HG02973 (cell line): ENCODE results near the gene ASIC2.

ENCODE experiments used
- ATAC-seq: cut with Tn5 transposase; IDR thresholded peaks from one replicate; pipeline ENCODE4 v1.9.1; 2021; ENCODE audit warnings: moderate library complexity; ENCODE audit not compliant: unreplicated experiment

Gene ASIC2

DNA sequence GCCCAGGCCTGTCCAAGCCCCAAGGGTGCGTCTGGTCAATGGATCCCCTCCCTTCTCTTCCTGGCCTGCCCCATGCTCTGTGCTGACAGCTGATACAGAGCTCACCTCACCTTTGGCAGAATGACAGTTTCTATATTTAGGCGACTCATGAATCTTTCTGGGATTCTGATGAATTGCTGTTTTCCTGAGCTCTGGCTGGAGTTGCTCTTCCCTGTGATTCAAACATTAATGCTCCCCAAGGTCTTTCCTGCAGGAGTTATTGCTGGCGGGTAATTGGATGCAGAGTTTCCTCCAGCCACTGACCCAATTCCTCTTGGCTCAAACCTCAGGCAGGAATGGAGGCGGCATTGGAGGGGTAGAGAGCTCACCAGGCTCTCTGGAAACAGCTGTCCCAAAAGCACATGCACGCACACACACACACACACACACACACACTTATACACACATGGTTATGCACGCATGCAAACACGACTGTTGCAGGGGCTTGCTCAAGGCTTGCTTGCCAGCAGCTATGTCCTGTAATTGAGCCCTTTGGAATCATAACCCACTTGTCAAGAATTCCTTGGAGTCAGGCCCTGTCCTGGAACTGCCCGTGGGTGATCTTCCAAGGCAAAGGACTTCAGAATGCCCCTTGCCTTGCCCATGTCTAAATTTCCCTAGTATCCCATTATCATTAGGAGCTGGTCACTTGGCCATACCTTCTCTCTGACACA is 128.8 kb downstream of the ASIC2 start:
- ATAC-seq, result no peak

GRCh38 chr17:33163533-33164168 is 129.4 kb downstream of the ASIC2 start:
- ATAC-seq, result no peak

DNA sequence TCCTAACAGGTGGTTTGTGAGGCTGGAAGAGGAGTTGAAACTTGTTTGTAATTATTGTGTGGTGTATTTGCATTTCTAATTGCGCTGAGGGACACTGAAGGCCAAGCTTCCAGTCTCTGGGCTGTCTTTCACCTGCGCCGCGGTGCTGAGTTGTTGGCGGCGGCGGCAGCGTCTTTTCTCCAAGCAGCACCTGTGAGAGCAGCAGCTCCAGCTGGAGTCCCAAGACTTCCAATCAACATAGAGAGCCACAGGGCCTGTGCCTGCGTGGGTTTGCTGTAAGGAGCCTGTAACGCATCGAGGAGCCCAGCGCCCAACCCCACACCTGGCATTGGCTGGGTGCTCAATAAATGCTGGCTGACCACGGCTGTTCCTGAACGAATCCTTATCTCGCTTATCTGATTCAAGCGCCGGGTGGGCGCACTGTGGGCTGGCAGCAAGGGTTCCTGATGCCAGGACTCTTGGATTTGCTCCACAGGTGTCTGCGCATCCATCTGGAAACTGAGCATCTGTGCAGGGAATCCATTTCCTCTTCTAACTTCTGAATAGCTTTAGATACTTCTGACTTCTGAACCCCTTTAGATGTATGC is 138.1 kb downstream of the ASIC2 start:
- no peak for ATAC-seq

- no peak for ATAC-seq
Observed at GRCh38 chr17:33152783-33153182, 140.3 kb downstream of the ASIC2 start.

DNA sequence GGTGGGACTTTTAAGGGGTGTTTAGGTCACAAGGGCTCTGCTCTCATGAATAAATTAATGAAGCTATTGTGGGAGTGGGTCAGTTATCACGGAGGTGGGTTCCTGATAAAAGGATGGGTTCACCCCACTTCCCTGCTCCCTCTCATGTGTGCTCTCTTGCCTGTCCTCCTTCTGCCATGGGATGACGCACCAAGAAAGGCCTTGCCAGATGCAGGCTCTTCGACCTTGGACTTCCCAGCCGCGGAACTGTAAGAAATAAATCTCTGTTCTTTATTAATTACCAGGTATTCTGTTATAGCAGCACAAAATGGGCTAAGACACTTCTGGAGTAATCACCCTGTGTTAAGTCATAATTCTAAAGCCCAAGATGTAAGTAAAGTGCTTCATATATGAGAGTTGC is 141.5 kb downstream of the ASIC2 start:
- no peak for ATAC-seq

GRCh38 chr17:33145941-33146340 is 147.2 kb downstream of the ASIC2 start:
- no peak for ATAC-seq

GRCh38 chr17:33144837-33145236 is 148.3 kb downstream of the ASIC2 start:
- ATAC-seq, result no peak

- ATAC-seq, result no peak
Observed at GRCh38 chr17:33142705-33143299, 150.3 kb downstream of the ASIC2 start.

DNA sequence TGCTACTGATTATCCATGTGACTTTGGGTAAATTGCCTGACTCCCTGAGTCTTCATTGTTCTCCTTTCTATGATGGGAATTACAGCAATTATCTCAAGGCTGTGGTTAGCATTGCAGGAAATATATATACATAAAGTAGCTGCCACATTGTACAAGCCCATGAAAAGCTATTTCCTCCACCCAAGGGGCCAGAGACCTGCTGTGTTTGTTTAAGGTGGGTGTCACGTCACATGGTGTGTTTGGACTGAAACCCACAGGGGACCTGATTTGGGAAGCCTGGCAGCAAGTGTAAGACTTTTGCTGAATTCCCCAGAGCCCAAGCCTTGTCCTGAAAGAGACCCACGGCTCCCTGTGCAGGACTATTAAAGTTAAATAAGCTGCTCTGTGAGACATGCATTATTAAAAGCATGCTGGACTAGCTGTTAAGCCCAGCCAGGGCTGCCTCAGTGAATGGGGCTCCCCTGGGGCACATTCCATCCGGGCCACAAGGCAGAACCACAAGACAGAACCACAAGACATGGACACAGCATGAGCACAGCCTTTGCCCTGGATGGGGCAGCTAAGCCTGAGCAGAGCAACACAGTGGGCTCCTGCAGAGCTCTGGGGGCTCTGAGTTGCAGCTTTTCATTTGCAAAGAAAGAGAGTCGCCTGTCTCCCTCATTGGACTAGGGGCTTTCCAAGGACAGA is 152.5 kb downstream of the ASIC2 start:
- no peak for ATAC-seq

GRCh38 chr17:33138627-33139026 is 154.5 kb downstream of the ASIC2 start:
- ATAC-seq, result no peak

GRCh38 chr17:33137426-33137825 is 155.7 kb downstream of the ASIC2 start:
- ATAC-seq, result no peak

DNA sequence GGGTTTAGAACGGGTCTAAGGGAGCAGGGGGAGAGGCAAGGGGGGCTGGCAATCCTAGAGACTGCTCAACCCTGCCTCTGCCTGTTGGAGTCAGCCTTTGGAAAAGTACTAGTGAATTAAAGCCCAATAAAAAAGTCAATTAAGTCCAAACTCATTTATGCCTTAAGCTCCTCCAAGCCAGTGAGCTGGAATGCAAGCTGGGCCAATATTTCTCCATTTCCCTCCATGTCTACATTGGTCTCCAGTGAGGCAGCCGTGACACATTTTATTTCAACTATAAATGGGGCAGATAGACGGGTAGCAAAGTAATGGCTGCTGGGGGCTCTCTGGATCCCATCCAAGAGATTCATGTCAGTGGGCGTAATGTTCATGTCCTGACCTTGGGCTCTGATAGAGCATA is 157.4 kb downstream of the ASIC2 start:
- no peak for ATAC-seq

- ATAC-seq, result no peak
Observed at GRCh38 chr17:33131620-33132019, 161.5 kb downstream of the ASIC2 start.

DNA sequence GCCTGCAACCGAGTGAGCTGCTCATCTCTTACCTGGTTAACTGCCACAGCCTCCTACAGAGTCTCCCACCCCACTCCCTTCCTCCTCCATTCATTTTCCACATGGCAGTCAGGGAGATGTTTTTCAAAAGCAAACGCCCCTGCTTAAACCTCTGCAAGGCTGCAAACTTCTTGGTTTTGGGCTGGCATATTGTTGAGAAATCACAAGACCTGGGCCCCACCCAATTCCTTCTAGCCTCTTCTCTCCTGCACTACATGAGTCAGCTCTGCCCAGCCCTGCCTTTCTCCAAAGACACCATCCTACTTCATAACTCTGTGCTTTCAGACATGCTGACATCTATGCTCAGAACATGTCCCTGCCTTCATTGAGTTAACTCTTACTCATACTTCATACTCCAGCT is 165.4 kb downstream of the ASIC2 start:
- ATAC-seq, result no peak

DNA sequence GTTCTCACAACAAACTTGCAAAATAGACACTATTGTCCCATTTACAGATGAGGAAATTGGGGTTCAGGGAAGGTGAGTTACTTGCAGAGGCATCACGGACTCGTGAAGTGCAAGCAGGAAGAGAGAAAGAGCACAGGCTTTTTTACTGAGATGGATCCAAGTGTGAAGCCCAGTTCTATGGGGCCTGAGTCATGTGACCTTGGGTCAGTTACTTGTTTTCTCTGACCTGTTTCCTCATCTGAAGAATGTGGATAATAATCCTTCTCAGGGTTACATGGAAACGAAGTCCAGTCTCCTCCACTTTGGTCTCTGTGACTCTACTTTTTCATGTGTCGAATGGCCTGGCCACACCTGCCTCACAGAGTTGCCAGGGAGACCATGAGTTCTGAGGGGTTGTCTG is 167.0 kb downstream of the ASIC2 start:
- ATAC-seq, result no peak

DNA sequence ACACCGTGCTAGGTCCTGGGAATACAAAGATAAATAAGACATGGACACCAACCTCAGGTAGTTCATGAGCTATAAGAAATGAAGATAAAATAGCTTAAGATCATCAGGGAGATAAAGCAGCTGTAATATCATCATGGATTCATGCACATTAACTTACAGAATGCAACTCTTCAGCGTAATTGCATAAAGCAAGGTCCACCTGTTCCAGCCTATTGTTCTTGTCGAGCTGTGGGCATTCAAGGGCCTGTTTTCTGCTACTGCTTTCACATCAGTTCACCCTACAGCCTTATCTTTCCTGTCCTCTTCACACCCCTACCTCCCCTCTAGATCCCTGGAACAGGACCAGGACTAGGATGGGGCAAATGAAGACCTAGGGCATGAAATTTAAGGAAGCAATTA is 167.5 kb downstream of the ASIC2 start:
- no peak for ATAC-seq

- no peak for ATAC-seq
Observed at GRCh38 chr17:33124871-33125551, 168.1 kb downstream of the ASIC2 start.

GRCh38 chr17:33124185-33124584 is 168.9 kb downstream of the ASIC2 start:
- ATAC-seq, result no peak

GRCh38 chr17:33121756-33122155 is 171.3 kb downstream of the ASIC2 start:
- ATAC-seq, result no peak

DNA sequence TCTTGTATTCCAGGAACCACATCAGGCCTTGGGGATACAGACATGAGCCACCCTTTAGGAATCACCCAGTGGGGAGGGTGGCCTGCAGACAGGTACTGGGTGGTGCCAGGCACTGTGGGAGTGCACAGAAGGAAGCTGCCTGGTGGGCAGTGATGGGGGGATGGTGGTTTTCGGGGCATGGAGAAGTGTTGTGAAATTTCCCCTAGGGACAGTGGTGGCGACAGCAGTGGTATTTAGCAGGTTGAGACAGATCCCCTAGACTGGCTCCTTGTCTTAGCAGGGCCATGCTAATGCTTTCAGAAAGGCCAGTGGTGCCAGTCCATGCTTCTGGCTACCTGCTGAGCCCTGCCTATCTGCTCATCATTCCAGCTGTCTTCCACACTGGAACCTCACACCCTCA is 171.8 kb downstream of the ASIC2 start:
- no peak for ATAC-seq

DNA sequence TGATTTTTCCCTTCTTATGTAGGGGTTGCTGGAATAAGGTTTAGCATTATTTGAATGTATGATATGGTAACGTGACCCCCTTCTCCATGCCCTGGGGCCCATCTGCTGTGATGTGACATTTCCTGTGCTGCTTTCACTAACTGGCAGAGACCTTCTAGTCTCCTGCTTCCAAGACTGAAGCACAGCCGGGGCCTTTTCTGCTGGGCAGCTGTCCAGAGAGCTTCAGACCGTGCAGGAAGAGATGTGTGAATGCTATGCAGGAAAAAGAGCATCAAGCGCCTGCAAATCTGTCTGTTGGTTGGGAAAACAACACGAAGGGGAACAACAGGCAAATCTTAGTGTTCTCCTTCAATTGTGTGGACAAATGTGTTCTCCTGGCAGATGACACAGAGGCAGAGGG is 173.0 kb downstream of the ASIC2 start:
- no peak for ATAC-seq
